Endothelial cell of umbilical vein (primary cell): ENCODE data around the gene FBXO44. TPM values are rescaled to one million over a fixed set of nuclear protein-coding genes. Genes with fewer than 3 reads are reported as not detected.

Experiments
- BruUV-seq: library from RNA; stranded (reverse); fragments of 400-500 nt; replicated peaks from 2 replicates; lab custom pipeline; 2021; lab: Mats Ljungman, UMichigan
- CTCF ChIA-PET: fragments of 300-600, 350-600 bp; sonication (Branson Sonifier 250); formaldehyde crosslinking; loops from one replicate; lab custom pipeline; 2021; ENCODE audit warnings: antibody characterized with exemption, inconsistent platforms; lab: Charles Lee
- POLR2A ChIA-PET: fragments of 300-600, 350-600 bp; sonication (Branson Sonifier 250); formaldehyde crosslinking; loops from one replicate; lab custom pipeline; 2021; ENCODE audit warnings: antibody characterized with exemption, inconsistent platforms; lab: Charles Lee
- DNase-seq: peaks from one replicate; pipeline ENCODE4 v3.0.0-alpha.2; 2011; ENCODE audit warnings: low read depth, low spot score
- FAIRE-seq: peaks from 2 replicates; lab custom pipeline; 2011; peaks lifted over from hg19 to GRCh38; lab: Jason Lieb, UNC
- H2AFZ ChIP-seq: 2 replicates; pipeline ENCODE4 v1.6.0; 2012; ENCODE audit warnings: low read depth, low read length, control low read depth, inconsistent platforms
- H3K27ac ChIP-seq: 2 replicates; pipeline ENCODE4 v1.5.1; 2011; ENCODE audit warnings: low read depth, mild to moderate bottlenecking, control low read depth, low read length, moderate library complexity; ENCODE audit not compliant: insufficient read depth
- H3K27me3 ChIP-seq, 2 experiments: 2 replicates each; pipeline versions ENCODE4 v1.6.0 to v1.6.1; 2011; ENCODE audit warnings: low read length in 2 of 2, mixed read lengths in 1 of 2; ENCODE audit not compliant: control insufficient read depth in 2 of 2, insufficient read depth in 2 of 2
- H3K36me3 ChIP-seq, 2 experiments: 2 replicates in 1 of 2; 3 replicates in 1 of 2; pipeline ENCODE4 v1.5.1; 2011; ENCODE audit warnings: low read length in 2 of 2, mild to moderate bottlenecking in 1 of 2, moderate library complexity in 1 of 2; ENCODE audit not compliant: control insufficient read depth in 2 of 2, insufficient read depth in 2 of 2; ENCODE audit errors: extremely low read depth in 1 of 2
- H3K4me1 ChIP-seq: 3 replicates; pipeline ENCODE4 v1.5.1; 2011; ENCODE audit warnings: mild to moderate bottlenecking, low read length; ENCODE audit not compliant: control insufficient read depth, insufficient read depth; ENCODE audit errors: extremely low read depth
- H3K4me2 ChIP-seq: 2 replicates; pipeline ENCODE4 v1.6.1; 2011; ENCODE audit warnings: low read length, control low read depth, mixed read lengths; ENCODE audit not compliant: insufficient read depth
- H3K4me3 ChIP-seq, 3 experiments: fragments of 200-600 bp in 1 of 3; sonication (generic), shearing (Covaris generic) in 1 of 3; replicated peaks in 1 of 3; 2 replicates each; pipeline ENCODE4 v1.5.1; 2011 to 2016; ENCODE audit warnings: control low read depth in 3 of 3, low read length in 3 of 3, mild to moderate bottlenecking in 2 of 3, inconsistent platforms in 1 of 3, low read depth in 1 of 3, moderate library complexity in 1 of 3; ENCODE audit not compliant: insufficient read depth in 1 of 3
- H3K79me2 ChIP-seq: 2 replicates; pipeline ENCODE4 v1.6.0; 2012; ENCODE audit warnings: low read length, inconsistent platforms; ENCODE audit not compliant: control insufficient read depth, insufficient read depth
- H3K9ac ChIP-seq: replicated peaks from 2 replicates; pipeline ENCODE3; 2011; ENCODE audit warnings: low read length, control low read depth; ENCODE audit not compliant: insufficient read depth; ENCODE audit errors: extremely low read depth
- H3K9me1 ChIP-seq: replicated peaks from 3 replicates; pipeline ENCODE4 v1.6.0; 2011; ENCODE audit warnings: mild to moderate bottlenecking, low read length; ENCODE audit not compliant: control insufficient read depth, insufficient read depth; ENCODE audit errors: extremely low read depth
- H3K9me3 ChIP-seq: replicated peaks from 2 replicates; pipeline ENCODE4 v1.5.1; 2012; ENCODE audit warnings: low read length, inconsistent platforms; ENCODE audit not compliant: control insufficient read depth, insufficient read depth
- H4K20me1 ChIP-seq: replicated peaks from 2 replicates; pipeline ENCODE3; 2011; ENCODE audit warnings: mild to moderate bottlenecking, low read length; ENCODE audit not compliant: control insufficient read depth, insufficient read depth; ENCODE audit errors: extremely low read depth
- CTCF ChIP-seq, 2 donors: IDR thresholded peaks; 1 replicate in 1 of 2; 2 replicates in 1 of 2; pipeline ENCODE4 v1.5.1; 2011; ENCODE audit warnings: low read length in 2 of 2, mild to moderate bottlenecking in 2 of 2, moderate library complexity in 2 of 2, control low read depth in 1 of 2, inconsistent platforms in 1 of 2, low read depth in 1 of 2; ENCODE audit not compliant: insufficient read depth in 1 of 2; ENCODE audit errors: extremely low read depth in 1 of 2
- EZH2 ChIP-seq: IDR thresholded peaks from 2 replicates; pipeline ENCODE4 v1.6.1; 2012; ENCODE audit warnings: borderline replicate concordance, low read depth, mild to moderate bottlenecking, moderate library complexity, low read length, inconsistent platforms; ENCODE audit not compliant: severe bottlenecking
- FOS ChIP-seq: IDR thresholded peaks from 2 replicates; pipeline ENCODE4 v1.6.1; 2011; ENCODE audit warnings: mild to moderate bottlenecking, low read length, moderate library complexity, borderline replicate concordance; ENCODE audit not compliant: insufficient read depth
- GATA2 ChIP-seq: IDR thresholded peaks from 2 replicates; pipeline ENCODE4 v1.7.0; 2011; ENCODE audit warnings: low read depth, mild to moderate bottlenecking, moderate library complexity, mixed read lengths, low read length; ENCODE audit not compliant: insufficient read length, insufficient read depth
- JUN ChIP-seq: IDR thresholded peaks from 2 replicates; pipeline ENCODE4 v1.6.1; 2011; ENCODE audit warnings: borderline replicate concordance, low read depth; ENCODE audit not compliant: insufficient read length, insufficient read depth
- MAX ChIP-seq: IDR thresholded peaks from 2 replicates; pipeline ENCODE4 v1.6.1; 2011; ENCODE audit not compliant: insufficient read depth, insufficient read length
- MYC ChIP-seq: IDR thresholded peaks from one replicate; pipeline ENCODE4 v1.6.1; 2011; ENCODE audit warnings: mild to moderate bottlenecking, low read depth, low read length
- POLR2A ChIP-seq: IDR thresholded peaks from 2 replicates; pipeline ENCODE4 v1.6.1; 2012; ENCODE audit warnings: low read depth, mild to moderate bottlenecking, control low read depth, low read length
- POLR2AphosphoS5 ChIP-seq: IDR thresholded peaks from 2 replicates; pipeline ENCODE4 v1.6.1; 2012; ENCODE audit warnings: low read depth, mild to moderate bottlenecking, control low read depth, low read length, moderate library complexity; ENCODE audit not compliant: insufficient read depth
- dilution Hi-C: fragments of 300-500 bp; cut with MboI; formaldehyde crosslinking; loops from one replicate; pipeline ENCODE4 v1.15.0; 2019; ENCODE audit warnings: low sequenced_read_pairs; ENCODE audit not compliant: extremely low pct_ligation_motif_present
- intact Hi-C: fragments of 100-400 bp; cut with micrococcal nuclease; formaldehyde crosslinking; loops from one replicate; pipeline ENCODE4 v1.10.0; 2022
- polyA plus RNA-seq, 4 experiments: library from polyadenylated mRNA; depleted of rRNA in 3 of 4; stranded (reverse) in 3 of 4; unstranded in 1 of 4; fragments of >200 nt; gene quantifications; 2 replicates each; pipeline versions ENCODE4 v1.2.1 to v1.2.3, GENCODE V29; 2011 to 2012; ENCODE audit warnings: missing spikeins in 1 of 4
- total RNA-seq: library from RNA; stranded (reverse); gene quantifications from 2 replicates; pipeline ENCODE4 v1.2.3, GENCODE V29; 2021

FBXO44 gene
- total and polyA plus RNA-seq, 2 donors (not counting 3 experiments of a cell fraction or from before 2014, with no cell fraction given): 16.8 to 22.5 TPM

GRCh38 chr1:11695861-11696260 lies 41.2 kb downstream of the FBXO44 start:
- FAIRE-seq: no peak
- no TSS peak for BruUV-seq

More at GRCh38 chr1:11695861-11696260, 41.2 kb downstream of the FBXO44 start:
- peaks cover 16% of the 10 kb centered on the region for H3K4me1 ChIP-seq
- H3K27ac ChIP-seq: no peak overlapping the region
- H3K4me3 ChIP-seq: no peak overlapping the region
- dilution Hi-C loops (no loop called here), intact Hi-C loops (no loop called here)
- no peak for TF ChIP-seq FOS
- TF ChIP-seq GATA2: no peak
- no peak for TF ChIP-seq POLR2AphosphoS5
- no peak for TF ChIP-seq EZH2
- no peak for TF ChIP-seq MAX
- no peak for TF ChIP-seq MYC
- no peak for TF ChIP-seq POLR2A
- no peak for TF ChIP-seq CTCF (IDR thresholded peaks at IDR 0.05; ENCODE audit: extremely low read depth in 1 of 2, insufficient read depth in 1 of 2, low read depth in 1 of 2, low read length in 2 of 2)
- TF ChIP-seq JUN: no peak
- CTCF ChIA-PET: interaction anchor here (3.7 kb wide), 1 partner anchor 32 kb away, joined by 24 read pairs; the partner anchor contains the start of gene FBXO6
- no peaks in the 10 kb centered on the region for H3K9me1 ChIP-seq
- H3K4me2 ChIP-seq: no peak overlapping the region
- no peaks in the 10 kb centered on the region for H3K79me2 ChIP-seq
- DNase-seq: no peak
- POLR2A ChIA-PET: no interaction called here
- no peak overlapping the region for H2AFZ ChIP-seq
- H3K27me3 ChIP-seq: peaks cover 19 to 21% of the 10 kb centered on the region in 2 experiments
- H4K20me1 ChIP-seq: no peaks in the 10 kb centered on the region
- no peaks in the 10 kb centered on the region for H3K36me3 ChIP-seq
- no peaks in the 10 kb centered on the region for H3K9me3 ChIP-seq
- H3K9ac ChIP-seq: no peak overlapping the region
